ENCODE data around the gene CEACAM7.

- no peak for TF ChIP-seq CTCF (IDR thresholded peaks at IDR 0.05; ENCODE audit: borderline replicate concordance, extremely low read depth, low read length, poor library complexity, severe bottlenecking)
- no peak for TF ChIP-seq EZH2 (IDR thresholded peaks at IDR 0.05; ENCODE audit: borderline replicate concordance, low read depth, low read length, severe bottlenecking)
Observed at GRCh38 chr19:41652250-41652649, 35.8 kb downstream of the CEACAM7 start.

Measured in DND-41 (cell line).